K562 (cell line): Measurements from ENCODE around the gene ACOT7. TPM values are rescaled to one million over a fixed set of nuclear protein-coding genes. Genes with fewer than 3 reads are reported as not detected.
A peak's percentile ranks its signal among the peaks of the same experiment; 100 is the strongest.

ENCODE experiments used
- ARID3B ChIP-seq: fragments of 250-450 bp; sonication (Bioruptor Pico); IDR thresholded peaks from 2 replicates; pipeline ENCODE4 v1.4.0; 2020; ENCODE audit warnings: borderline replicate concordance
- CTCF ChIP-seq, 3 experiments: IDR thresholded peaks in 2 of 3; conservative IDR thresholded peaks in 1 of 3; 2 replicates each; pipeline ENCODE4 v1.5.1; 2011 to 2012; ENCODE audit warnings: low read length in 3 of 3, mild to moderate bottlenecking in 3 of 3, control low read depth in 2 of 3, improper control_type of control experiment in 1 of 3, inconsistent platforms in 1 of 3, low read depth in 1 of 3, mixed read lengths in 1 of 3, moderate library complexity in 1 of 3; ENCODE audit not compliant: insufficient read depth in 2 of 3
- DNMT1 ChIP-seq: fragments of 450-650 bp; IDR thresholded peaks from 2 replicates; pipeline ENCODE4 v1.6.1; 2016; ENCODE audit warnings: antibody characterized with exemption, mild to moderate bottlenecking
- HOMEZ ChIP-seq: fragments of 250-450 bp; sonication (Bioruptor Pico); IDR thresholded peaks from 2 replicates; pipeline ENCODE4 v1.4.0; 2020; ENCODE audit warnings: mild to moderate bottlenecking, moderate library complexity
- HOXB6 ChIP-seq: fragments of 250-450 bp; sonication (Bioruptor Pico); IDR thresholded peaks from 2 replicates; pipeline ENCODE4 v1.5.1; 2022; ENCODE audit warnings: mild to moderate bottlenecking, borderline replicate concordance
- KAT8 ChIP-seq: fragments of 450-650 bp; IDR thresholded peaks from 2 replicates; pipeline ENCODE4 v1.6.1; 2016; ENCODE audit warnings: low read depth, mild to moderate bottlenecking
- NCOR1 ChIP-seq: fragments of 450-650 bp; IDR thresholded peaks from 2 replicates; pipeline ENCODE4 v1.6.1; 2016; ENCODE audit warnings: mild to moderate bottlenecking, moderate library complexity
- RAD51 ChIP-seq: fragments of 450-650 bp; IDR thresholded peaks from 2 replicates; pipeline ENCODE4 v1.7.1; 2016; ENCODE audit warnings: low read depth, mild to moderate bottlenecking, borderline replicate concordance
- RBM25 ChIP-seq: fragments of 200-400 bp; formaldehyde crosslinking; IDR thresholded peaks from 2 replicates; pipeline ENCODE4 v1.6.1; 2018; ENCODE audit warnings: low read length, low read depth, moderate library complexity; ENCODE audit not compliant: severe bottlenecking
- SMC3 ChIP-seq: conservative IDR thresholded peaks from 2 replicates; pipeline ENCODE4 v1.6.1; 2011; ENCODE audit warnings: low read depth, low read length, improper control_type of control experiment; ENCODE audit not compliant: insufficient read depth
- STAT6 ChIP-seq: sonication (generic); formaldehyde crosslinking; IDR thresholded peaks from 2 replicates; pipeline ENCODE4 v1.8.1; 2023; ENCODE audit warnings: mild to moderate bottlenecking, missing genetic modification reagents
- TRIM28 ChIP-seq: fragments of 450-650 bp; IDR thresholded peaks from 2 replicates; pipeline ENCODE4 v1.6.1; 2017
- XRCC4 ChIP-seq: IDR thresholded peaks from one replicate; pipeline ENCODE4 v1.6.1; 2011; ENCODE audit not compliant: insufficient read depth, insufficient read length; ENCODE audit errors: extremely low read depth
- ZNF133 ChIP-seq: fragments of 250-450 bp; sonication (Bioruptor Pico); IDR thresholded peaks from 2 replicates; pipeline ENCODE4 v1.4.0; 2020; ENCODE audit warnings: mild to moderate bottlenecking
- ZNF592 ChIP-seq: fragments of 450-650 bp; IDR thresholded peaks from 2 replicates; pipeline ENCODE4 v1.6.1; 2017; ENCODE audit warnings: antibody characterized with exemption, mild to moderate bottlenecking
- ZNF778 ChIP-seq: fragments of 450-650 bp; formaldehyde crosslinking; IDR thresholded peaks from 2 replicates; pipeline ENCODE4 v1.4.0; 2020; ENCODE audit warnings: mild to moderate bottlenecking, moderate library complexity
- polyA plus RNA-seq, 8 experiments: library from polyadenylated mRNA; depleted of rRNA in 4 of 8; stranded (reverse) in 5 of 8; unstranded in 3 of 8; fragments of >200 nt; fragmentation: Nextera tagmentation in 2 of 8; fragmentation: Illumina TruSeq in 1 of 8; extraction: Ambion mirVana in 2 of 8; extraction: Trizol in 1 of 8; gene quantifications; 2 replicates each; pipeline versions ENCODE4 v1.2.1 to v1.2.3, GENCODE V29; 2011 to 2014; ENCODE audit warnings: inconsistent platforms in 1 of 8, missing spikeins in 1 of 8
- total RNA-seq, 7 experiments: library from RNA; depleted of rRNA in 6 of 7; stranded (reverse); fragments of >200 nt in 6 of 7; fragmentation: Illumina TruSeq in 2 of 7; extraction: Trizol in 2 of 7; gene quantifications; 2 replicates each; pipeline versions ENCODE4 v1.2.1 to v1.2.3, GENCODE V29; 2011 to 2021; ENCODE audit warnings: low replicate concordance in 1 of 7

Gene ACOT7
- total and polyA plus RNA-seq, 9 of the 15 experiments (the other 6 are each of a cell fraction or from before 2014, with no cell fraction given), result 7.0 to 92.6 (median 37.2) TPM

GRCh38 chr1:6438047-6438525 lies 44.5 kb upstream of the ACOT7 start (continued):
- TF ChIP-seq ZNF592 (no peak), DNMT1 (no peak), XRCC4 (no peak), HOMEZ (no peak), CTCF (IDR thresholded peaks at IDR 0.05 in 2 of 3, conservative IDR thresholded peaks at IDR 0.05 in 1 of 3; ENCODE audit: insufficient read depth in 2 of 3, low read depth in 1 of 3, low read length in 3 of 3) (peak; percentile 96 to 98 (median 96)), STAT6 (CRISPR knock-in tag) (peak; percentile 94; the same call in 1 of the 2 replicates), ARID3B (CRISPR knock-in tag) (no peak), TRIM28 (no peak), RBM25 (no peak), SMC3 (peak; percentile 76), RAD51 (no peak), HOXB6 (CRISPR knock-in tag) (no peak), NCOR1 (no peak), ZNF133 (CRISPR knock-in tag) (no peak), ZNF778 (CRISPR knock-in tag) (no peak), KAT8 (no peak)
